GM19035 (cell line): Measurements from ENCODE around the gene LYZL1.
"Not testable (repeated sequence)": the region's sequence is repeated elsewhere in the genome, so short reads cannot be mapped to it uniquely, and the experiment has no call there.

Experiments used
- ATAC-seq: cut with Tn5 transposase; IDR thresholded peaks from one replicate; pipeline ENCODE4 v1.9.1; 2021; ENCODE audit not compliant: unreplicated experiment

Gene LYZL1

DNA sequence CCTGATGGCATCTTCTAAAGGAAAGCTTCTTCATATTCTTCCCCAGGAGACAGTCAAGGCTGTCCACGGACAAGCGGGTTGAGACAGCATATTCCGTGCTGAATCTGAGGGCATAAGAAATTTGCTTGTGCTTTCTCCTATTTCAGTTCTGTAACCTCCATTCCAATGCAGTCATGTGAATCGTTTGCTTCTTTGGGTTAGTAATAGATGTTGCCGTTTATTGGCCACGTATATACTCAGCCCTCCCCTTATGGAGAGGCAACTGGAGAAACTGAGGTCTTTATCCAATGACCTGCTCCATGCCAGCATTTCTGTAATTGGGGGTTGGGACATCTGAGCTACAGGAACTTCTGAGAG lies 38.9 kb downstream of the LYZL1 start:
- ATAC-seq = no peak

DNA sequence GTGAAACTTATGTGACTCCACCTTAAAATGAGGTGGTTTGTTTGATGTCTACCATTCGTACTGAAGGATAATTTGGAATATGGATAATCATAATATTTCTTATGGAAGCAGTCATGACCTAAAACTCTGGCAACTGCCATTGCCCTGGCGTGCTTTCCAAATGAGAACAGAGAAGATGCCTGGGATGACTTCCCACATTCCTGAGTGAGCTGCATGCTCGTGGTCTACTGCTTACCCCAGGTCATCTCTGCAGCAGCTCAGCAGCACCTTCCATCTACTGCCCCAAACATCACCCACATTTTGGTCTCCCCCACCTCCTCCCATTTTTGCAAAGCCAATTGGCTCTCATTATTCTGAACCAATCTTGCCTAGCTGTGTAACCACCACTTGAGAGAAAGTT lies 40.1 kb downstream of the LYZL1 start:
- ATAC-seq = no peak

DNA sequence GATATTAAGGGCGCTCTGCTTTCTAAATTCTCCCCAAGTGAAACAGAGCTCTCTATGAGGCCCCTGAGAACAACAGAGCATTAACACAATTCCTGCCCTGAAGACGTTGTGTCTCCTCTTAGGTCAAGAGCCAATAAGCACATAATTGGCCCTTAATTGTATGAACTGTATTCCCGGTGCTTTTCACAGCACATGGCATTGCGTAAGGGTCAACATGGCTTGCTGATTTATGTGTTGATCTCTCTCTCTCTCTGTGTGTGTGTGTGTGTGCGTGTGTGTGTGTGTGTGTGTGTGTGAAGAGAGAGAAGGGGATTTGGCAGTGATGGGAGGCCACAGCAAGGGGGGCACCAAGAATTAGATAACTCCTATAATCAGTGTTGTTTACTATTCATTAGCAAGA lies 40.5 kb downstream of the LYZL1 start:
- no peak for ATAC-seq

DNA sequence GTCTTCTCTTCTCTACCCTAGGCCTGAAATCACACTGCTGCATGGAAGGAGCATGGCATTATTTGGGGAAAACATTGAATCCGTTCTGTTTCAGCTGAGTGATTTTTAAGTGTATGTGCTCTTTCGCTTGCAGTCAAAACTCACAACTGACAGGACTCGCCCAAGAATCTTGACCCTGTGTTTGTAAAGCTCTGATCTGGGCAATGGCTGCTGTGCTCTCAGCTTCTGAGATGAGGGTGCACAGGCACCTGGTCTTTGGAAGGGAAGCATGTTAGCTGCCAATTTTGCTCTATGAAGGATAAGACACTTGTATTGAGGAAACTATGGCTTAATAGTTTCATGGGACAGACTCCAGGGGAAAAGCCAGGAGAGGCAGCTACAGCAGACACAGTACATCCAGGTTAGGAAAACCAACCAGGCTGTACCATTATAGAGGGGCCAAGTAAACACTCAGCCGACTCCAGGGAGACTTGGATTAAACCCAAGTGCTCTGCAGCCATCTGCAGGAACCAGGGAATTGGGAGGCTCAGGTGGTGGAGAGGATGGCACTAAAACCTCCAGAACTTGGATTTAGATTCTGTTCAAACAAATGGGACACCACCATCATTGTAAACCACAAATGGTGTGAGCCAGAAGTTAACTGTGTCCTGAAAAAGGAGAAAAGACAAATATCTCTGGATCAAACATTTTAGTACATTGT lies 43.3 kb downstream of the LYZL1 start:
- ATAC-seq = no peak

GRCh38 chr10:29332761-29333148 lies 43.9 kb downstream of the LYZL1 start:
- ATAC-seq = no peak

- not testable (repeated sequence) for ATAC-seq
Measured at GRCh38 chr10:29337526-29337925, 48.7 kb downstream of the LYZL1 start.

DNA sequence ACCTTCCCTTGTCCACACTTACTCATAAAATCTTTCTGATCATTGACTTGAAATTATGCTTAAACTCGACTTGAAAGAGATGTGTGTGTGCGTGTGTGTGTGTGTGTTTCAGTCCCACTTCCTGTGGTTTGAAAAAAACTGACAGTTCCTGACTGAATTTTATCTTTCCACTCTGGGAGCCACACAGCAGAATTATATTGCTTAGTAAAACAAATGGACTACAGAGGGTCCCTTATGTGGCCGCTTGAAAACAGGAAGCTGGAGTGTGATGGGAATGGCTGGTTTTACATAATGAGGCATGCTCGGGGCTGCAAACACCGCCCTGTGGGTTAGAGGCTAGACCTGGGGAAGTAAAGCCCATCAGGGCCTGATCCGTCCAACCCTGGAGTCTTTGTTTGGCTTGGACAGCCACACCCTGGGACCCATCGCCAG lies 54.8 kb downstream of the LYZL1 start:
- no peak for ATAC-seq

DNA sequence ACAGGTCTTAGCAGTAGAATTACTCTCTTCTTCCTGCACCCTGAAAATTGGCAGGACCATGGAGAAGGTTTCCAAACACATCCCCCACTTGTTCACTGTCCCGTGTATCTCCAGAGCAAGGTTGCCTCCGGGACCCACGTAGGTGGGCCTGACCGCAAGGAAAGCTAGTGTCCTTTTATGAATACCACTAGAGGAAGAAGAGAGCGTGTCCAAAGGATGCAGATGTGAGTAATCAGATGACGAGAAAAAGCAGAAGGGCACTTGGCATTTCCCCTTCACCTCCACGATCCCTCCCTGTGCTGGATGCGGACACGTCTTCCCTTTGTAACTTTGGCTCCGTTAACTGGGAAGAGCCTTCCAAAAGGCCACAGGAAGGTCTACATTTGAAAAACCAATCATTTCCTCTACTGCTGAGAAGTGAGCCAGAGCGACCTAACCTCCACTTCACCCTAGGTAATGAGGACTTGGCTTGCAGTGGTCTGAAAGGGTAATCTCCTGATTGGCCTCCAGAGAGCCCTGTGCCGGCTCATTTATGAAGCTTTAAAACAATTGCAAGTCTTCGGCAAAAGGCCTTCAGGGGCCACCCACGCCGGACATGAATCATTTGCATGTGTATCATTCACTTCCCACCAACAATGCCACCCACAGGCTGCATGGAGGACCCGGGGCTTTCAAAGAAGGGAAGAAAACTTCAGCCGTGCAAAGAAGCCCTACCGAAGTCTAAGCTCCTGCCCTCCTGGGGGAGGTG lies 55.4 kb downstream of the LYZL1 start:
- ATAC-seq = no peak

DNA sequence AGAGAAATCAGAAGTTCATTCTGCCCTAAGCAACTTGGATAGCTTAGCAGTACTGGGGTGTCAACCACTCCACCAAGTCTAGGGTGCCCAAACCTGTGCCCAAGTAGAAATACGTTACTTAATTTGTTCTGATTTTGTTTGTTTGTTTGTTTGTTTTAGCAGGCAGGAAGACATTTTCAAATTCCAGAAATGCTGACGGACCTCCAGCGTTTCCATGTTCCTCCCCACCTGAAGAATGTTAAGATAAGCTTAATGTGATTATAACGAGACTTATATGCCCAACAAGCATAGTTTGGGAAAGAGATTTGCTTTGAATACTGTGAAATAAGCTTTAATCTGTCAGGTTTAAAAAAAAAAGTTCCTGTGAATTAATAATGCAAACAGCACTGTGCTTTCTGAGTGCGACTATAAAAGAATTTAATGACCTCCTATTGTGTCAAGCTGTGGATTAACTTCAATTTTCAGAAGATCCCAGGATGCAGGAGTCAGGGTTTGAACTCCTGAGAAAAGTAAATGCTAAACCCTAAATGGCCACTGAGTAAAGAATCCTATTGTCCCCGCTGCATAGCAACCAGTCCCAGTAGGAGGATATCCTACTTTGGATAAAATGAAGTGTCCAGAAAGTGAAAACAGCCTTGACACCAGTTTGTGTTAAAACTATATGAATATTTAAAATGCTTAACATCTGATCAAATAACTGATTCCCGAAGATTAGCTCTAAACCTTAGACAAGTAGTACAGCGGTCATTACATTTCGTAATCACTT lies 56.5 kb downstream of the LYZL1 start:
- no peak for ATAC-seq

GRCh38 chr10:29345910-29346209 lies 57.0 kb downstream of the LYZL1 start:
- no peak for ATAC-seq

DNA sequence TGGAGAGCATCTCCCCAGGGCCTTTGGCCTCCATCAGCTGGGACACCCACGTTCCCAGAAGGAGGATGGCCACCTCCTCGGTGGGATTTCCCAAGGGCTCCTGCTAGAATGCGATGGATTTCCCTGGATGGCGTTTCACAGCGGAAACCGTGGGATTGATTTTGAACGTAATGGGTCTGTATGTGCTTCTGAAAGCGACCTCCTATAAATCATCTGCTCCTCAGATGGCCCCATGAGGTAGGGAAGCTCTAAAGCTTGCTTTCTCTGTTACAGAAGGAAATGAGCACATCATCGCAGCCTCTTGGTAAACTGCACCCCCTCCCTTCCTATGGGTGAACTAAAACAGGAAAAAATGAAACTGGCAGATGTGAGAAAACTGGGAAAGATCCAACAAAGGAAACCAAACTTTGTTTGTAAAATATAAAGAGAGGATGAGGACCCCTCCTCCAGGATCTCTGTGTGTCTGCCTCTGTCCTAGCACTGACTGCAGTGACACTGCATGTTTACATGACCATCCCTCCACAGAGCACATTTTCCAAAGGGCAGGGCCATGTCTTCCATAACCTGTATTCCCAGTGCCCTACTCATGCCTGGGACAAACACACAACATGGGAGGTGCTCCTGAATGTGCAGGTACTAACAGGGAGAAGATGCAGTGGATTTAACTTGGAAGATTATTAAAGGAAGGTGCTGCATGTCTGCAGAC lies 57.6 kb downstream of the LYZL1 start:
- ATAC-seq = no peak

- no peak for ATAC-seq
Measured at GRCh38 chr10:29348836-29349235, 60.0 kb downstream of the LYZL1 start.

GRCh38 chr10:29353305-29353704 lies 64.4 kb downstream of the LYZL1 start:
- ATAC-seq = no peak

DNA sequence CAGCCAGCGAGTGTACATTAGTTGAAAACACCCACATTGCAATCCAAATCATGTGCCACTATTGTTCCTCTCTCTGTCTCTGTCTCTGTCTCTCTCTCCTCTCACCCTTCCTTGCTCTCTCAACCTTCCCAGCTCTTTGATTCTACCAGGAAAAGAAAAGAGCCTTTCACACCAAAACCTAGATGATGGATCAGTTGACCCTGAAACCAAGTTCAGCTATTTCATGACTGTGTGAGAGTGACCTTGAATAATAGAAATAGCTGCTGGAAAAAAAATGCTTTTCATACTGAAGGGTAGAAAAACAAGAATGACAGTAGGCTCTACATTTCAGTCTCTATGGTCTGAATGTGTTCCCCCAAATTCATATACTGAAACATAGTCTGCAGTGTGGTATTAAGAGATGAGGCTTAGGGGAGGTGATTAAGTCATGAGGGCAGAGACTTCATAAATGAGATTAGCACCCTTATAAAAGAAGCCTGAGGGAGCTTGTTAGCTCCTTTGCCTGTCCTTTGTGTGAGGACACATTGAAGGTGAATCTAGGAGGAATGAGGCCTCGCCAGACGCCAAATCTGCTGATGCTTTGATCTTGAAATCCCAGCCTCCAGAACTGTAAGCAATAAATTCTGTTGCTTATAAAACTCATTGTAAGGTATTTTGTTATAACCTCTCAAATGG lies 65.2 kb downstream of the LYZL1 start:
- ATAC-seq = no peak

- ATAC-seq = no peak
Measured at GRCh38 chr10:29355411-29355991, 66.6 kb downstream of the LYZL1 start.

DNA sequence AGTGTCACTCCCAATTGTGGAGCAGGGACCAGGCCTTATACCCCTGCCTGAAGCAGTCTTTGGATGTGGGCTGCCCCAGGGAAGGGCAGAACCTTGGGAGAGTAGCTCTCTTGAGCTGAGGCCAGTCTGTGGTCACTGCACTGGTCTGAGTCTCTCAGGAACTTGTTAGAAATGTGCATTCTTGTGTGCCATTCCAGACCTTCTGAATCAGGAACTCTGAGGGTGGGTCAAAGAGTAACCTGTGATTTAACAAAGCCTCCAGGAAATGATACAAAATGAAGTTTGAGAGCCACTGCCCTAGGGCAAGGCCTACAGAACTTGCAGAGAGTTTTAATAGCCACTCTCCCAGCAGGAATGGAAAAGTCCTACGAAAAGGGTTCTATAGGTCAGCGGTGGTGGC lies 68.1 kb downstream of the LYZL1 start:
- no peak for ATAC-seq

DNA sequence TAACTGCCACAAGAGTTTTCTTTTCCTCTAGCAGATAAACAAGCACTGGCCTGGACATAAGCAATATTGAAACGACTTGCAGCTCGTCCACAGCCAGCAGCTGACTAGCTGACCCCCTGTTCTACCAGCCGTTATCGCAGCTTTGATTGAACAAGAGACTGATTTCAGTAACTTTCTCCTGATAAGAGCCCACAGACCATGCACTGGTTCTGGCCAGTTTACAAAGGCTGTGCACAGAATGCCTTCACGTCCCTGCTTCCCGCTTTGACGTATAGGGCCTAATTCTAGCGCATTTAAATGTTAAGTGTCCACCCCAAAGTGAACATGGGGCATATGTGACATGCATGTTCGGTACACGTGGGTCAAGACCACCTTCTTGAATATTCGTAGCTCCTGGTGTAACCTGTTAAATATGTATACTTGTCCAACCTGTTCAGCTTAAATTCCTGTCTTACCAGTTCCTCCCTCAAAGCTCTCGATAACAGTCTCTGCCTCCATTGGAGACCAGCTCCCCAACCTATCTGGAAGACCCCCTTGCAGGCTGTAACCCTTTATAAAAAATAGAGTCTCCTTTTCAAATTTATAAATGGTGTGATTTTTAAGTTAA lies 69.2 kb downstream of the LYZL1 start:
- ATAC-seq = no peak

DNA sequence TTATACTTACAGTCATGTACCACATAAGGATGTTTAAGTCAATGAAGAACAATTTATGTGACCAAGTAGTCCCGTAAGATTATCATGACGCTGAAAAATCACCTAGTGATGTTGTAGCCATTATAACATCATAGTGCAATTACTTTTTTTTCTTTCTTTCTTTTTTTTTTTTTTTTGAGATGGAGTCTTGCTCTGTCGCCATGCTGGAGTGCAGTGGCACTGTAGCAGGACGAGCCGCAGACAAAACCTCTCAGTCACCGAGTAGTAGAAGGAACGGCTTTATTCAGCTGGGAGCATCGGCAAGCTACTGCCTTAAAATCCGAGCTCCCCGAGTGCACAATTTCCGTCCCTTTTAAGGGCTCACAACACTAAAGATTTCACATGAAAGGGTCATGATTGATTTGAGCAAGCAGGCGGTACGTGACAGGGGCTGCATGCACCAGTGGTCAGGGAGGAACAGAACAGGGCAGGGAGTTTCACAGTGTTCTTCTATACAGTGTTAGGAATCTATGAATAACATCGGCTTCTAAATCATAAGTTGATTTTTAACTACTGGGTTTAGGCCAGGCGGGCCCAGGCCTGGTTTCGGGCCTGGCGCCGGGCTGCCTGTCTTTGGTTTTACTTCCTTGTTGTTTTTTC lies 71.5 kb downstream of the LYZL1 start:
- not testable (repeated sequence) for ATAC-seq
